ENCODE results near the gene P4HB.

DNA sequence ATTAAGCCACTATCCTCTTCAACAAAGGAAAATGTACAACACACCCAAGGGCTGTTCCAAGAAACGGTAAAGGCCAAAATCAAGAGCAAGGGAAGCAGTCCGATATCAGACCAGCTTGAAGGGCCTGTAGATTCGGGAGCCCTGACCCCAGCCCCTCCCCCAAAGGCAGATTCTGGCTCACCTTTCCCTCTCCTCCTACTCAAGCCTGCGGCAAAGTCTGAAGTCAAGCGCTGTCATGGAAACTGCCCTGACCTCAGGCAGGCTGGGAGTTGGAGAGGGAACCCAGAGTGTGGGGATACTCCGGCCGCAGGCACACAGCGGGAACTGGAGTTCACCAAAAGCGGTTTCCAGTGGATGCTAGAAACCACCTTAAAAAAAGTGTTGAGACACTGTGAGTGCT, 29.3 kb upstream of the P4HB start:
- TF ChIP-seq MYB (IDR thresholded peaks at IDR 0.05; ENCODE audit: borderline replicate concordance, low read depth, low read length) = no peak
- TF ChIP-seq HDAC6 (IDR thresholded peaks at IDR 0.05; ENCODE audit: unreplicated experiment) = no peak
- TF ChIP-seq POLR2A (IDR thresholded peaks at IDR 0.05; ENCODE audit: low read depth, low read length) = no peak
- no peak for TF ChIP-seq NR2C2 (IDR thresholded peaks at IDR 0.05; ENCODE audit: borderline replicate concordance, control insufficient read depth, insufficient read length, low read depth)
- no peak for TF ChIP-seq EZH2 (IDR thresholded peaks at IDR 0.05; ENCODE audit: borderline replicate concordance, control insufficient read depth, low read depth, low read length)
